Measurements from ENCODE around the gene JUP.
"Not testable (repeated sequence)": the region's sequence is repeated elsewhere in the genome, so short reads cannot be mapped to it uniquely, and the experiment has no call there.

JUP gene

GRCh38 chr17:41786227-41787020, at the start of gene JUP:
Gene JUP (minus strand): TSS chr17:41786711. CDS start chr17:41771854, 14,857 bp downstream.
- DNase-seq, result peak; percentile 91

- peak; percentile 73 for DNase-seq
Observed at GRCh38 chr17:41835800-41836549, 49.5 kb upstream of the JUP start, which contains the start of gene NT5C3B. Gene NT5C3B (minus strand): TSS chr17:41836232. CDS start chr17:41836193, 39 bp downstream.

GRCh38 chr17:41835214-41835799, 48.8 kb upstream of the JUP start:
- DNase-seq, result no peak

GRCh38 chr17:41829961-41830360, 43.5 kb upstream of the JUP start:
- DNase-seq, result not testable (repeated sequence)

- DNase-seq, result no peak
Observed at GRCh38 chr17:41825175-41825845, 38.8 kb upstream of the JUP start.

- no peak for DNase-seq
Observed at GRCh38 chr17:41824086-41824485, 37.6 kb upstream of the JUP start.

GRCh38 chr17:41823580-41823979, 37.1 kb upstream of the JUP start:
- DNase-seq, result no peak

GRCh38 chr17:41823141-41823524, 36.6 kb upstream of the JUP start:
- DNase-seq, result no peak

- DNase-seq, result no peak
Observed at GRCh38 chr17:41822216-41823140, 36.0 kb upstream of the JUP start.

- no peak for DNase-seq
Observed at GRCh38 chr17:41821776-41822175, 35.3 kb upstream of the JUP start.

- no peak for DNase-seq
Observed at GRCh38 chr17:41818024-41818423, 31.5 kb upstream of the JUP start.

GRCh38 chr17:41816637-41817320, 30.3 kb upstream of the JUP start:
- DNase-seq, result no peak

GRCh38 chr17:41814195-41814594, 27.7 kb upstream of the JUP start:
- DNase-seq, result no peak

GRCh38 chr17:41813699-41814124, 27.2 kb upstream of the JUP start:
- no peak for DNase-seq

GRCh38 chr17:41813152-41813680, 26.7 kb upstream of the JUP start:
- DNase-seq, result no peak

GRCh38 chr17:41812381-41813151, 26.1 kb upstream of the JUP start, which contains the start of gene FKBP10:
Gene FKBP10 (plus strand): TSS chr17:41813004. CDS start chr17:41813035, 31 bp downstream.
- peak; percentile 57 for DNase-seq

- DNase-seq, result peak; percentile 86
Observed at GRCh38 chr17:41811549-41812380, 25.3 kb upstream of the JUP start, which contains the start of gene P3H4. Gene P3H4 (minus strand): TSS chr17:41811949. CDS start chr17:41811915, 34 bp downstream.

- no peak for DNase-seq
Observed at GRCh38 chr17:41810659-41811548, 24.4 kb upstream of the JUP start.
